Trophoblast cell (in vitro differentiated cells and primary cell): Measurements from ENCODE around the gene TGFBR3L.
A peak's percentile ranks its signal among the peaks of the same experiment; 100 is the strongest.

Experiments used
- DNase-seq, 2 donors: peaks; one replicate each; pipeline ENCODE4 v3.0.0-alpha.2; 2016
- H2AFZ ChIP-seq: 2 replicates; pipeline ENCODE4 v1.6.1; 2013; ENCODE audit warnings: low read length, moderate library complexity, mild to moderate bottlenecking; ENCODE audit not compliant: insufficient read depth, poor library complexity
- H2AK5ac ChIP-seq: 2 replicates; pipeline ENCODE4 v1.6.1; 2013; ENCODE audit warnings: mild to moderate bottlenecking, low read length
- H2BK120ac ChIP-seq: 2 replicates; pipeline ENCODE4 v1.6.1; 2013; ENCODE audit warnings: low read length, mild to moderate bottlenecking, moderate library complexity; ENCODE audit not compliant: insufficient read depth, poor library complexity
- H2BK12ac ChIP-seq: 2 replicates; pipeline ENCODE4 v1.6.1; 2013; ENCODE audit warnings: mild to moderate bottlenecking, low read length, moderate library complexity
- H2BK5ac ChIP-seq: 2 replicates; pipeline ENCODE4 v1.6.1; 2013; ENCODE audit warnings: low read length, low read depth, moderate library complexity, mild to moderate bottlenecking; ENCODE audit not compliant: poor library complexity
- H3K14ac ChIP-seq: 2 replicates; pipeline ENCODE4 v1.6.1; 2013; ENCODE audit warnings: mild to moderate bottlenecking, low read length
- H3K18ac ChIP-seq: 2 replicates; pipeline ENCODE4 v1.6.1; 2013; ENCODE audit warnings: mild to moderate bottlenecking, low read length
- H3K23ac ChIP-seq: 2 replicates; pipeline ENCODE4 v1.6.1; 2013; ENCODE audit warnings: low read length
- H3K27ac ChIP-seq: 2 replicates; pipeline ENCODE4 v1.5.1; 2013; ENCODE audit warnings: low read depth, mild to moderate bottlenecking, inconsistent platforms, low read length, moderate library complexity
- H3K27me3 ChIP-seq: 2 replicates; pipeline ENCODE4 v1.6.1; 2013; ENCODE audit warnings: inconsistent platforms, mild to moderate bottlenecking, low read length, moderate library complexity; ENCODE audit not compliant: insufficient read depth
- H3K36me3 ChIP-seq, 2 experiments: 1 replicate in 1 of 2; 2 replicates in 1 of 2; pipeline ENCODE4 v1.6.1; 2013; ENCODE audit warnings: low read length in 2 of 2, mild to moderate bottlenecking in 2 of 2, moderate library complexity in 1 of 2; ENCODE audit not compliant: insufficient read depth in 2 of 2, control insufficient read depth in 1 of 2
- H3K4ac ChIP-seq: 2 replicates; pipeline ENCODE4 v1.6.1; 2013; ENCODE audit warnings: low read depth, mild to moderate bottlenecking, low read length, moderate library complexity
- H3K4me1 ChIP-seq, 2 experiments: 1 replicate in 1 of 2; 2 replicates in 1 of 2; pipeline ENCODE4 v1.6.1; 2013; ENCODE audit warnings: low read length in 2 of 2, mild to moderate bottlenecking in 2 of 2, moderate library complexity in 1 of 2; ENCODE audit not compliant: insufficient read depth in 2 of 2, control insufficient read depth in 1 of 2
- H3K4me2 ChIP-seq: 2 replicates; pipeline ENCODE4 v1.6.1; 2013; ENCODE audit warnings: inconsistent platforms, mild to moderate bottlenecking, low read length, moderate library complexity
- H3K4me3 ChIP-seq: 2 replicates; pipeline ENCODE4 v1.5.1; 2013; ENCODE audit warnings: mild to moderate bottlenecking, low read depth, low read length, inconsistent platforms
- H3K79me1 ChIP-seq: one replicate; pipeline ENCODE4 v1.6.1; 2013; ENCODE audit warnings: low read length
- H3K79me2 ChIP-seq: 2 replicates; pipeline ENCODE4 v1.6.1; 2013; ENCODE audit warnings: low read length, mild to moderate bottlenecking; ENCODE audit not compliant: control insufficient read depth, insufficient read depth, poor library complexity
- H3K9ac ChIP-seq: 2 replicates; pipeline ENCODE4 v1.6.1; 2013; ENCODE audit warnings: mild to moderate bottlenecking, low read length
- H3K9me3 ChIP-seq: 2 replicates; pipeline ENCODE4 v1.6.1; 2013; ENCODE audit warnings: low read depth, mild to moderate bottlenecking, control low read depth, inconsistent platforms, low read length; ENCODE audit not compliant: insufficient read depth
- H4K12ac ChIP-seq: 2 replicates; pipeline ENCODE4 v1.6.1; 2013; ENCODE audit warnings: low read depth, mild to moderate bottlenecking, low read length, moderate library complexity
- H4K8ac ChIP-seq: 2 replicates; pipeline ENCODE4 v1.6.1; 2013; ENCODE audit warnings: low read depth, mild to moderate bottlenecking, low read length, moderate library complexity
- H4K91ac ChIP-seq: one replicate; pipeline ENCODE4 v1.6.1; 2013; ENCODE audit warnings: low read depth, mild to moderate bottlenecking, low read length, moderate library complexity
- WGBS: extraction: QIAGEN DNeasy Blood & Tissue Kit; methylation state at CpG from one replicate; pipeline ENCODE4 v1.1.7; 2013; ENCODE audit warnings: missing lambda C conversion rate; ENCODE audit not compliant: insufficient read length, insufficient coverage; ENCODE audit errors: extremely low coverage; 5-methylcytosine and 5-hydroxymethylcytosine counted together

The TGFBR3L gene

GRCh38 chr19:7941895-7942596, 27.4 kb downstream of the TGFBR3L start:
- Histone ChIP-seq H4K12ac (no peak overlapping the region), H3K23ac (no peak overlapping the region), H3K4ac (no peak overlapping the region), H3K79me1 (peaks cover 5% of the 10 kb centered on the region), H3K27me3 (no peaks in the 10 kb centered on the region), H4K91ac (no peak overlapping the region), H3K4me2 (no peak overlapping the region), H3K79me2 (peaks cover 5% of the 10 kb centered on the region), H3K14ac (no peak overlapping the region), H2AFZ (no peak overlapping the region), H4K8ac (no peak overlapping the region), H3K4me3 (no peak overlapping the region), H2BK12ac (no peak overlapping the region), H3K18ac (no peak overlapping the region), H2BK120ac (no peak overlapping the region), H2BK5ac (no peak overlapping the region), H3K9ac (no peak overlapping the region), H2AK5ac (no peak overlapping the region), H3K36me3 (peaks cover 25 to 27% of the 10 kb centered on the region in 2 experiments), H3K27ac (no peak overlapping the region), H3K4me1 (no peaks in the 10 kb centered on the region), H3K9me3 (no peaks in the 10 kb centered on the region)
- no CpG with 5 or more reads among the region's 19 CpGs for WGBS
- no peak for DNase-seq

- H3K27me3 ChIP-seq = no peaks in the 10 kb centered on the region
- H3K4ac ChIP-seq = peak overlapping the region; percentile 80
- H3K14ac ChIP-seq = peak overlapping the region; percentile 83
- peak overlapping the region; percentile 97 for H3K9ac ChIP-seq
- H2AFZ ChIP-seq = peak overlapping the region; percentile 80
- H3K27ac ChIP-seq = peak overlapping the region; percentile 77
- H2BK5ac ChIP-seq = peak overlapping the region; percentile 86
- no peak overlapping the region for H3K23ac ChIP-seq
- peak overlapping the region; percentile 93 for H2BK120ac ChIP-seq
- peak overlapping the region; percentile 81 for H3K18ac ChIP-seq
- peaks cover 5% of the 10 kb centered on the region for H3K79me1 ChIP-seq
- H2AK5ac ChIP-seq = peak overlapping the region; percentile 87
- H4K91ac ChIP-seq = peak overlapping the region; percentile 91
- peaks cover 17 to 20% of the 10 kb centered on the region in 2 experiments for H3K36me3 ChIP-seq
- no peaks in the 10 kb centered on the region for H3K9me3 ChIP-seq
- DNase-seq = peak in 1 of 2 donors; percentile 11
- peaks cover 5% of the 10 kb centered on the region for H3K79me2 ChIP-seq
- H2BK12ac ChIP-seq = no peak overlapping the region
- H4K12ac ChIP-seq = peak overlapping the region; percentile 87
- peak overlapping the region; percentile 91 for H3K4me3 ChIP-seq
- no CpG with 5 or more reads among the region's 33 CpGs for WGBS
- peak overlapping the region; percentile 83 for H3K4me2 ChIP-seq
- H3K4me1 ChIP-seq = no peaks in the 10 kb centered on the region
- peak overlapping the region; percentile 93 for H4K8ac ChIP-seq
These were observed 28.4 kb downstream of the TGFBR3L start for GRCh38 chr19:7942981-7943443.

GRCh38 chr19:7943444-7944176, 29.0 kb downstream of the TGFBR3L start, which contains the start of gene TIMM44:
TSS of gene TIMM44 (minus strand) at chr19:7943666. CDS start at chr19:7943651, 15 bp downstream.
- Histone ChIP-seq H3K79me1 (peaks cover 5% of the 10 kb centered on the region), H2BK12ac (no peak within 1 kb of the TSS), H2AFZ (peak within 1 kb of the TSS; percentile 80), H3K23ac (no peak within 1 kb of the TSS), H4K12ac (peak within 1 kb of the TSS; percentile 87), H2AK5ac (peak within 1 kb of the TSS; percentile 87), H3K9ac (peak within 1 kb of the TSS; percentile 97), H3K14ac (peak within 1 kb of the TSS; percentile 83), H3K36me3 (peaks cover 14 to 18% of the 10 kb centered on the region in 2 experiments), H3K4ac (peak within 1 kb of the TSS; percentile 80), H3K4me3 (peak within 1 kb of the TSS; percentile 91), H3K79me2 (peaks cover 5% of the 10 kb centered on the region), H3K4me2 (peak within 1 kb of the TSS; percentile 100), H2BK120ac (peak within 1 kb of the TSS; percentile 93), H2BK5ac (peak within 1 kb of the TSS; percentile 86), H4K8ac (peak within 1 kb of the TSS; percentile 93), H3K27ac (peak within 1 kb of the TSS; percentile 77), H3K18ac (peak within 1 kb of the TSS; percentile 81), H3K9me3 (no peaks in the 10 kb centered on the region), H3K27me3 (no peaks in the 10 kb centered on the region), H3K4me1 (no peaks in the 10 kb centered on the region), H4K91ac (peak within 1 kb of the TSS; percentile 91)
- WGBS = no CpG with 5 or more reads among the region's 56 CpGs
- DNase-seq = peak; percentile 100

GRCh38 chr19:7944177-7944761, 29.6 kb downstream of the TGFBR3L start:
- WGBS = no CpG with 5 or more reads among the region's 18 CpGs

More at GRCh38 chr19:7944177-7944761, 29.6 kb downstream of the TGFBR3L start:
- Histone ChIP-seq H3K14ac (no peak overlapping the region), H3K4me1 (no peaks in the 10 kb centered on the region), H2AK5ac (no peak overlapping the region), H4K91ac (no peak overlapping the region), H3K23ac (no peak overlapping the region), H3K4ac (no peak overlapping the region), H3K4me2 (peak overlapping the region; percentile 100), H3K27me3 (no peaks in the 10 kb centered on the region), H3K4me3 (peak overlapping the region; percentile 66), H3K9ac (peak overlapping the region; percentile 70), H2BK120ac (no peak overlapping the region), H3K27ac (no peak overlapping the region), H4K12ac (no peak overlapping the region), H2AFZ (peak overlapping the region; percentile 42), H2BK12ac (no peak overlapping the region), H2BK5ac (no peak overlapping the region), H3K79me2 (peaks cover 5% of the 10 kb centered on the region), H3K18ac (no peak overlapping the region), H3K9me3 (peaks cover 1% of the 10 kb centered on the region), H3K36me3 (peaks cover 14 to 16% of the 10 kb centered on the region in 2 experiments), H4K8ac (no peak overlapping the region), H3K79me1 (peaks cover 5% of the 10 kb centered on the region)
- DNase-seq = peak; percentile 93 to 98
